A549 (cell line): Measurements from ENCODE around the gene PDE4D.

ENCODE experiments used
- CEBPB ChIP-seq, 2 experiments: fragments of >200 bp in 1 of 2; sonication (Bioruptor Twin) in 1 of 2; formaldehyde crosslinking in 1 of 2; IDR thresholded peaks; 2 replicates each; pipeline ENCODE4 v1.6.1; 2012 to 2016
- CTCF ChIP-seq: fragments of >200 bp; sonication (Bioruptor Twin); formaldehyde crosslinking; IDR thresholded peaks from 3 replicates; pipeline ENCODE4 v1.5.1; 2016
- HEYL ChIP-seq: fragments of 250-450 bp; sonication (Bioruptor Pico); IDR thresholded peaks from 2 replicates; pipeline ENCODE4 v1.8.0; 2021; ENCODE audit warnings: mild to moderate bottlenecking, moderate library complexity
- JUNB ChIP-seq: fragments of >200 bp; sonication (Bioruptor Twin); formaldehyde crosslinking; IDR thresholded peaks from 2 replicates; pipeline ENCODE4 v1.6.1; 2016
- MAX ChIP-seq: IDR thresholded peaks from 2 replicates; pipeline ENCODE4 v1.6.1; 2012
- NR3C1 ChIP-seq: fragments of >200 bp; sonication (Bioruptor Twin); formaldehyde crosslinking; IDR thresholded peaks from 3 replicates; pipeline ENCODE4 v1.6.1; 2017
- POLR2A ChIP-seq: IDR thresholded peaks from 2 replicates; pipeline ENCODE4 v1.6.1; 2012; ENCODE audit warnings: mild to moderate bottlenecking, low read length
- TF ChIP-seq, protein P1 (sequence below): IDR thresholded peaks from 2 replicates; pipeline ENCODE4 v1.6.1; 2012; ENCODE audit warnings: low read depth, borderline replicate concordance
- TF ChIP-seq, protein P2 (sequence below): fragments of 200-600 bp; sonication (generic); IDR thresholded peaks from 2 replicates; pipeline ENCODE4 v1.6.1; 2016; ENCODE audit warnings: antibody characterized with exemption, mild to moderate bottlenecking, moderate library complexity

- TF ChIP-seq CTCF (no peak), MAX (no peak), JUNB (no peak), NR3C1 (no peak), POLR2A (no peak), CEBPB (IDR thresholded peaks at IDR 0.05) (no peak), HEYL (CRISPR knock-in tag) (no peak)
- TF ChIP-seq, protein P1, sequence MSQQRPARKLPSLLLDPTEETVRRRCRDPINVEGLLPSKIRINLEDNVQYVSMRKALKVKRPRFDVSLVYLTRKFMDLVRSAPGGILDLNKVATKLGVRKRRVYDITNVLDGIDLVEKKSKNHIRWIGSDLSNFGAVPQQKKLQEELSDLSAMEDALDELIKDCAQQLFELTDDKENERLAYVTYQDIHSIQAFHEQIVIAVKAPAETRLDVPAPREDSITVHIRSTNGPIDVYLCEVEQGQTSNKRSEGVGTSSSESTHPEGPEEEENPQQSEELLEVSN = no peak
- TF ChIP-seq, protein P2, sequence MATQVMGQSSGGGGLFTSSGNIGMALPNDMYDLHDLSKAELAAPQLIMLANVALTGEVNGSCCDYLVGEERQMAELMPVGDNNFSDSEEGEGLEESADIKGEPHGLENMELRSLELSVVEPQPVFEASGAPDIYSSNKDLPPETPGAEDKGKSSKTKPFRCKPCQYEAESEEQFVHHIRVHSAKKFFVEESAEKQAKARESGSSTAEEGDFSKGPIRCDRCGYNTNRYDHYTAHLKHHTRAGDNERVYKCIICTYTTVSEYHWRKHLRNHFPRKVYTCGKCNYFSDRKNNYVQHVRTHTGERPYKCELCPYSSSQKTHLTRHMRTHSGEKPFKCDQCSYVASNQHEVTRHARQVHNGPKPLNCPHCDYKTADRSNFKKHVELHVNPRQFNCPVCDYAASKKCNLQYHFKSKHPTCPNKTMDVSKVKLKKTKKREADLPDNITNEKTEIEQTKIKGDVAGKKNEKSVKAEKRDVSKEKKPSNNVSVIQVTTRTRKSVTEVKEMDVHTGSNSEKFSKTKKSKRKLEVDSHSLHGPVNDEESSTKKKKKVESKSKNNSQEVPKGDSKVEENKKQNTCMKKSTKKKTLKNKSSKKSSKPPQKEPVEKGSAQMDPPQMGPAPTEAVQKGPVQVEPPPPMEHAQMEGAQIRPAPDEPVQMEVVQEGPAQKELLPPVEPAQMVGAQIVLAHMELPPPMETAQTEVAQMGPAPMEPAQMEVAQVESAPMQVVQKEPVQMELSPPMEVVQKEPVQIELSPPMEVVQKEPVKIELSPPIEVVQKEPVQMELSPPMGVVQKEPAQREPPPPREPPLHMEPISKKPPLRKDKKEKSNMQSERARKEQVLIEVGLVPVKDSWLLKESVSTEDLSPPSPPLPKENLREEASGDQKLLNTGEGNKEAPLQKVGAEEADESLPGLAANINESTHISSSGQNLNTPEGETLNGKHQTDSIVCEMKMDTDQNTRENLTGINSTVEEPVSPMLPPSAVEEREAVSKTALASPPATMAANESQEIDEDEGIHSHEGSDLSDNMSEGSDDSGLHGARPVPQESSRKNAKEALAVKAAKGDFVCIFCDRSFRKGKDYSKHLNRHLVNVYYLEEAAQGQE = no peak
Observed at GRCh38 chr5:59693492-59694309, 199.8 kb downstream of the PDE4D start.
